HepG2 (cell line): ENCODE measurements around the gene TMEM135. TPM values are rescaled to one million over a fixed set of nuclear protein-coding genes. Genes with fewer than 3 reads are reported as not detected.

ENCODE experiments used
- ATAC-seq: fragments of 200-7000 bp; cut with Tn5 transposase; 3 replicates; pipeline ENCODE4 v1.9.1; 2020; ENCODE audit warnings: mild to moderate bottlenecking, moderate library complexity
- BruUV-seq: library from RNA; stranded (reverse); fragments of 400-500 nt; replicated peaks from 2 replicates; lab custom pipeline; 2021; lab: Mats Ljungman, UMichigan
- CTCF ChIA-PET: fragments of 300-600 bp; formaldehyde crosslinking; extraction: SDS; loops from one replicate; lab custom pipeline; 2021; ENCODE audit warnings: low total read pairs, inconsistent platforms, low intra/inter-chr PET ratio; lab: Yijun Ruan, JAX
- POLR2A ChIA-PET: fragments of 350-600 bp; sonication (Branson Sonifier 250); formaldehyde crosslinking; loops from one replicate; lab custom pipeline; 2020; ENCODE audit warnings: antibody characterized with exemption, inconsistent platforms; lab: Yijun Ruan, JAX
- DNase-seq: peaks from one replicate; pipeline ENCODE4 v3.0.0-alpha.2; 2015; ENCODE audit warnings: low spot score
- FAIRE-seq: peaks from 3 replicates; lab custom pipeline; 2011; peaks lifted over from hg19 to GRCh38; lab: Jason Lieb, UNC
- H2AFZ ChIP-seq: one replicate; pipeline ENCODE4 v1.6.1; 2011; ENCODE audit warnings: low read length, inconsistent platforms
- H3K27ac ChIP-seq: fragments of 300-600 bp; 3 replicates; pipeline ENCODE4 v1.8.0; 2011; ENCODE audit warnings: mixed run types, mild to moderate bottlenecking, mixed read lengths, low read length, inconsistent platforms; ENCODE audit not compliant: insufficient read depth; ENCODE audit errors: extremely low read length
- H3K27me3 ChIP-seq, 2 experiments: fragments of 200-600 bp in 1 of 2; 2 replicates in 1 of 2; 3 replicates in 1 of 2; pipeline versions ENCODE4 v1.6.0 to v1.8.0; 2011; ENCODE audit warnings: low read length in 2 of 2, mild to moderate bottlenecking in 2 of 2, moderate library complexity in 2 of 2, inconsistent platforms in 1 of 2; ENCODE audit not compliant: insufficient read depth in 2 of 2, control insufficient read depth in 1 of 2
- H3K36me3 ChIP-seq, 2 experiments: fragments of 200-600 bp in 1 of 2; replicated peaks in 1 of 2; 2 replicates in 1 of 2; 3 replicates in 1 of 2; pipeline versions ENCODE4 v1.5.1 to v1.8.0; 2011; ENCODE audit warnings: low read length in 2 of 2, inconsistent platforms in 1 of 2; ENCODE audit not compliant: insufficient read depth in 2 of 2, control insufficient read depth in 1 of 2
- H3K4me1 ChIP-seq: 2 replicates; pipeline ENCODE4 v1.5.1; 2012; ENCODE audit warnings: low read length, inconsistent platforms; ENCODE audit not compliant: insufficient read depth
- H3K4me2 ChIP-seq: 2 replicates; pipeline ENCODE4 v1.6.0; 2011; ENCODE audit warnings: low read depth, low read length, inconsistent platforms
- H3K4me3 ChIP-seq, 3 experiments: fragments of 200-600 bp in 1 of 3; sonication (generic), shearing (Covaris generic) in 1 of 3; replicated peaks in 1 of 3; 2 replicates each; pipeline ENCODE4 v1.5.1; 2011 to 2016; ENCODE audit warnings: low read length in 3 of 3, inconsistent platforms in 2 of 3, low read depth in 2 of 3, mild to moderate bottlenecking in 2 of 3, control low read depth in 1 of 3, mixed read lengths in 1 of 3; ENCODE audit not compliant: insufficient read depth in 1 of 3
- H3K79me2 ChIP-seq: one replicate; pipeline ENCODE4 v1.6.1; 2011; ENCODE audit warnings: low read length, inconsistent platforms; ENCODE audit not compliant: insufficient read depth
- H3K9ac ChIP-seq: 2 replicates; pipeline ENCODE4 v1.6.0; 2011; ENCODE audit warnings: mild to moderate bottlenecking, low read depth, low read length, inconsistent platforms; ENCODE audit not compliant: insufficient read depth
- H3K9me3 ChIP-seq: 2 replicates; pipeline ENCODE4 v1.5.1; 2012; ENCODE audit warnings: mild to moderate bottlenecking, low read length
- H4K20me1 ChIP-seq: 2 replicates; pipeline ENCODE4 v1.6.0; 2011; ENCODE audit warnings: inconsistent platforms, mild to moderate bottlenecking, low read length, moderate library complexity; ENCODE audit not compliant: insufficient read depth
- BRCA1 ChIP-seq: sonication (generic); formaldehyde crosslinking; IDR thresholded peaks from 2 replicates; pipeline ENCODE4 v1.4.0; 2020; ENCODE audit warnings: missing genetic modification reagents
- ELF4 ChIP-seq: sonication (generic); formaldehyde crosslinking; IDR thresholded peaks from 2 replicates; pipeline ENCODE4 v1.5.0; 2020; ENCODE audit warnings: missing genetic modification reagents, mild to moderate bottlenecking, moderate library complexity, borderline replicate concordance
- FOXP1 ChIP-seq, 2 experiments: fragments of 450-650 bp in 1 of 2; IDR thresholded peaks; 2 replicates each; pipeline ENCODE4 v1.6.1; 2017 to 2018; ENCODE audit warnings: antibody characterized with exemption in 1 of 2
- HHEX ChIP-seq: IDR thresholded peaks from 2 replicates; pipeline ENCODE4 v1.6.1; 2016; ENCODE audit warnings: control low read depth
- NCOA5 ChIP-seq: sonication (generic); formaldehyde crosslinking; IDR thresholded peaks from 2 replicates; pipeline ENCODE4 v1.4.0; 2020; ENCODE audit warnings: missing genetic modification reagents
- STAT5B ChIP-seq: sonication (generic); formaldehyde crosslinking; IDR thresholded peaks from 2 replicates; pipeline ENCODE4 v1.4.0; 2020; ENCODE audit warnings: missing genetic modification reagents
- ZBTB20 ChIP-seq: sonication (generic); formaldehyde crosslinking; IDR thresholded peaks from 2 replicates; pipeline ENCODE4 v1.8.1; 2023; ENCODE audit warnings: missing genetic modification reagents, low read depth, mild to moderate bottlenecking, borderline replicate concordance
- ZNF17 ChIP-seq: sonication (generic); formaldehyde crosslinking; IDR thresholded peaks from 2 replicates; pipeline ENCODE4 v1.5.0; 2020; ENCODE audit warnings: mild to moderate bottlenecking, missing genetic modification reagents
- ZNF331 ChIP-seq: sonication (generic); formaldehyde crosslinking; IDR thresholded peaks from 2 replicates; pipeline ENCODE4 v1.4.0; 2020; ENCODE audit warnings: missing genetic modification reagents
- ZNF432 ChIP-seq: sonication (generic); formaldehyde crosslinking; IDR thresholded peaks from 2 replicates; pipeline ENCODE4 v1.5.0; 2020; ENCODE audit warnings: missing genetic modification reagents, mild to moderate bottlenecking, borderline replicate concordance
- ZNF496 ChIP-seq: sonication (generic); formaldehyde crosslinking; IDR thresholded peaks from 2 replicates; pipeline ENCODE4 v1.8.1; 2023; ENCODE audit warnings: mild to moderate bottlenecking, moderate library complexity, missing genetic modification reagents; ENCODE audit not compliant: insufficient replicate concordance
- WGBS: methylation state at CpG from one replicate; pipeline ENCODE4 v1.1.6; 2017; ENCODE audit warnings: low lambda C conversion rate; 5-methylcytosine and 5-hydroxymethylcytosine counted together
- in situ Hi-C: cut with HindIII; loops from 2 replicates; pipeline ENCODE4 v1.10.0; 2017; ENCODE audit warnings: low pct_unique_long_range_greater_than_20kb; ENCODE audit not compliant: extremely low pct_ligation_motif_present
- intact Hi-C: fragments of 100-400 bp; cut with micrococcal nuclease; formaldehyde crosslinking; loops from one replicate; pipeline ENCODE4 v1.10.0; 2022; ENCODE audit not compliant: unreplicated experiment
- polyA plus RNA-seq, 8 experiments: library from polyadenylated mRNA; depleted of rRNA in 3 of 8; stranded (reverse) in 7 of 8; unstranded in 1 of 8; fragments of >200 nt; fragmentation: Illumina TruSeq in 4 of 8; extraction: Trizol in 4 of 8; gene quantifications; 2 replicates each; pipeline versions ENCODE4 v1.2.1 to v1.2.3, GENCODE V29; 2011 to 2016; ENCODE audit warnings: low read depth in 4 of 8, missing spikeins in 1 of 8, mixed read lengths in 1 of 8; ENCODE audit not compliant: insufficient read depth in 1 of 8
- total RNA-seq, 5 experiments: library from RNA; depleted of rRNA; stranded (reverse); fragments of >200 nt; fragmentation: Illumina TruSeq; extraction: Trizol; gene quantifications; 2 replicates each; pipeline ENCODE4 v1.2.3, GENCODE V29; 2016; ENCODE audit warnings: low read depth in 1 of 5
- TF ChIP-seq, protein P1 (sequence below): sonication (generic); formaldehyde crosslinking; IDR thresholded peaks from 2 replicates; pipeline ENCODE4 v1.5.0; 2020; ENCODE audit warnings: missing genetic modification reagents, mild to moderate bottlenecking, borderline replicate concordance
- TF ChIP-seq, protein P2 (sequence below): sonication (generic); formaldehyde crosslinking; IDR thresholded peaks from 2 replicates; pipeline ENCODE4 v1.4.0; 2020; ENCODE audit warnings: missing genetic modification reagents
- TF ChIP-seq, protein P3 (sequence below): sonication (generic); formaldehyde crosslinking; IDR thresholded peaks from 2 replicates; pipeline ENCODE4 v1.5.0; 2020; ENCODE audit warnings: mild to moderate bottlenecking, missing genetic modification reagents, moderate library complexity

TMEM135 gene
- total and polyA plus RNA-seq, 2 of the 13 experiments (the other 11 are each of a cell fraction or from before 2014, with no cell fraction given): 36.6 to 88.9 TPM

DNA sequence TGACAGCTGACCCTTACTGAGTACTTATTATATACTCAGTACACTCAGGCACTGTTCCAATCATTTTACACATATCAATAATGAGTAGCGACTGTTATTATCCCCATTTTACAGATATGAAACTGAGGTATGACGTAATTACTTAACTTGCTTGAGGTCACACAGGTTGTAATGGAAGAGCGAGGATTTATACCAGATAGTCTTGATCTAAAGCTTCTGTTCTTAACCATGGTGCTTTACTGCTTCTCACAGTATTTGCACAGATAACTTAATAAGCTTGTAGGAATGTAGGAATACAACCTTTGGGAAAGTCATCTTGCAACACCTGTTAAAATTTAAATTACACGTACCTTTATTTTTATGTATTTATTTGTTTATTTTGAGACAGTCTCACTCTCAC is 31.7 kb upstream of the TMEM135 start (continued):
- TF ChIP-seq ZNF496 (CRISPR knock-in tag): no peak
- no peak for TF ChIP-seq FOXP1 (IDR thresholded peaks at IDR 0.05)
- no peak for TF ChIP-seq FOXP1 (CRISPR knock-in tag; IDR thresholded peaks at IDR 0.05)
- TF ChIP-seq, protein P1, sequence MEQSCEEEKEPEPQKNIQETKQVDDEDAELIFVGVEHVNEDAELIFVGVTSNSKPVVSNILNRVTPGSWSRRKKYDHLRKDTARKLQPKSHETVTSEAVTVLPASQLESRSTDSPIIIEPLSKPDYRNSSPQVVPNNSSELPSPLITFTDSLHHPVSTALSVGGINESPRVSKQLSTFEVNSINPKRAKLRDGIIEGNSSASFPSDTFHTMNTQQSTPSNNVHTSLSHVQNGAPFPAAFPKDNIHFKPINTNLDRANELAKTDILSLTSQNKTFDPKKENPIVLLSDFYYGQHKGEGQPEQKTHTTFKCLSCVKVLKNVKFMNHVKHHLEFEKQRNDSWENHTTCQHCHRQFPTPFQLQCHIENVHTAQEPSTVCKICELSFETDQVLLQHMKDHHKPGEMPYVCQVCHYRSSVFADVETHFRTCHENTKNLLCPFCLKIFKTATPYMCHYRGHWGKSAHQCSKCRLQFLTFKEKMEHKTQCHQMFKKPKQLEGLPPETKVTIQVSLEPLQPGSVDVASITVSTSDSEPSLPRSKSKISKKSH (CRISPR knock-in tag): no peak
- TF ChIP-seq ZNF432 (CRISPR knock-in tag): no peak
- TF ChIP-seq, protein P2, sequence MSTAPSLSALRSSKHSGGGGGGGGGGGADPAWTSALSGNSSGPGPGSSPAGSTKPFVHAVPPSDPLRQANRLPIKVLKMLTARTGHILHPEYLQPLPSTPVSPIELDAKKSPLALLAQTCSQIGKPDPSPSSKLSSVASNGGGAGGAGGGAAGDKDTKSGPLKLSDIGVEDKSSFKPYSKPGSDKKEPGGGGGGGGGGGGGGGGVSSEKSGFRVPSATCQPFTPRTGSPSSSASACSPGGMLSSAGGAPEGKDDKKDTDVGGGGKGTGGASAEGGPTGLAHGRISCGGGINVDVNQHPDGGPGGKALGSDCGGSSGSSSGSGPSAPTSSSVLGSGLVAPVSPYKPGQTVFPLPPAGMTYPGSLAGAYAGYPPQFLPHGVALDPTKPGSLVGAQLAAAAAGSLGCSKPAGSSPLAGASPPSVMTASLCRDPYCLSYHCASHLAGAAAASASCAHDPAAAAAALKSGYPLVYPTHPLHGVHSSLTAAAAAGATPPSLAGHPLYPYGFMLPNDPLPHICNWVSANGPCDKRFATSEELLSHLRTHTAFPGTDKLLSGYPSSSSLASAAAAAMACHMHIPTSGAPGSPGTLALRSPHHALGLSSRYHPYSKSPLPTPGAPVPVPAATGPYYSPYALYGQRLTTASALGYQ (CRISPR knock-in tag): no peak
- TF ChIP-seq ELF4 (CRISPR knock-in tag): no peak

DNA sequence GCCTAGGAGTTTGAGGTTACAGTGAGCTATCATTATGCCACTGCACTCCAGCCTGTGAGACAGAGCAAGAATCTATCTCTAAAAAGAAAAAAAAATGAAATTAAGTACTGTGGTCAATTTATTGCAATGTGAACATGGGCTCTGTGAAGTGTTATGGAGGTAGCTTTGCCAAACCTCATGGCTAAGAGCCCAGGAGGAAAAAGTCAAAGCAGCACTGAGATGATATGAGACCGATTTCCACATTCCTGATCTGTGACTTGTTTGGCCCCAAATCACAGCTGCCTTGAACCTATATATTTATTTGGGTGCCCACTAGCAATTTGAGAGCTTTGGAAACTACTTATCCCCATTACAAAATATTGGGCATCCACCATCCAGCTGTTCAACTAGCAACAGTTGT is 29.8 kb upstream of the TMEM135 start:
- intact Hi-C loops (loop anchor here (5.0 kb wide), 1 partner anchor 89 kb away; no protein-coding TSS in a partner anchor), in situ Hi-C loops (no loop called here)
- H4K20me1 ChIP-seq: no peaks in the 10 kb centered on the region
- H3K27me3 ChIP-seq: no peaks in the 10 kb centered on the region
- H2AFZ ChIP-seq: no peak overlapping the region
- H3K4me3 ChIP-seq: no peak overlapping the region
- 88% methylated on average over 1 of the region's 1 CpG for WGBS
- FAIRE-seq (no peak), DNase-seq (no peak), ATAC-seq (no peak)
- H3K4me1 ChIP-seq: peaks cover 61% of the 10 kb centered on the region
- H3K36me3 ChIP-seq: no peaks in the 10 kb centered on the region
- ChIA-PET POLR2A (interaction anchor here (0.6 kb wide), 1 partner anchor 49 kb away, joined by 3 read pairs; no protein-coding TSS in a partner anchor), CTCF (no interaction called here)
- no peaks in the 10 kb centered on the region for H3K79me2 ChIP-seq
- no TSS peak for BruUV-seq
- H3K9ac ChIP-seq: no peak overlapping the region
- H3K9me3 ChIP-seq: no peaks in the 10 kb centered on the region
- no peak overlapping the region for H3K27ac ChIP-seq
- no peak overlapping the region for H3K4me2 ChIP-seq
- TF ChIP-seq ZNF331 (no peak), STAT5B (no peak), ZBTB20 (no peak), HHEX (no peak), ZNF17 (CRISPR knock-in tag) (no peak), NCOA5 (CRISPR knock-in tag) (no peak), BRCA1 (no peak)
- TF ChIP-seq, protein P3, sequence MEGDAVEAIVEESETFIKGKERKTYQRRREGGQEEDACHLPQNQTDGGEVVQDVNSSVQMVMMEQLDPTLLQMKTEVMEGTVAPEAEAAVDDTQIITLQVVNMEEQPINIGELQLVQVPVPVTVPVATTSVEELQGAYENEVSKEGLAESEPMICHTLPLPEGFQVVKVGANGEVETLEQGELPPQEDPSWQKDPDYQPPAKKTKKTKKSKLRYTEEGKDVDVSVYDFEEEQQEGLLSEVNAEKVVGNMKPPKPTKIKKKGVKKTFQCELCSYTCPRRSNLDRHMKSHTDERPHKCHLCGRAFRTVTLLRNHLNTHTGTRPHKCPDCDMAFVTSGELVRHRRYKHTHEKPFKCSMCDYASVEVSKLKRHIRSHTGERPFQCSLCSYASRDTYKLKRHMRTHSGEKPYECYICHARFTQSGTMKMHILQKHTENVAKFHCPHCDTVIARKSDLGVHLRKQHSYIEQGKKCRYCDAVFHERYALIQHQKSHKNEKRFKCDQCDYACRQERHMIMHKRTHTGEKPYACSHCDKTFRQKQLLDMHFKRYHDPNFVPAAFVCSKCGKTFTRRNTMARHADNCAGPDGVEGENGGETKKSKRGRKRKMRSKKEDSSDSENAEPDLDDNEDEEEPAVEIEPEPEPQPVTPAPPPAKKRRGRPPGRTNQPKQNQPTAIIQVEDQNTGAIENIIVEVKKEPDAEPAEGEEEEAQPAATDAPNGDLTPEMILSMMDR (CRISPR knock-in tag): no peak
